ENCODE measurements around the gene SEL1L3.
A peak's percentile ranks its signal among the peaks of the same experiment; 100 is the strongest.
"Not testable (repeated sequence)": the region's sequence is repeated elsewhere in the genome, so short reads cannot be mapped to it uniquely, and the experiment has no call there.

SEL1L3 gene

GRCh38 chr4:25867781-25868294 is 5.0 kb upstream of the SEL1L3 start:
- Histone ChIP-seq H3K9me3 (peaks cover 38% of the 10 kb centered on the region), H3K9ac (no peak overlapping the region), H3K36me3 (no peaks in the 10 kb centered on the region), H3K4me1 (peaks cover 81% of the 10 kb centered on the region), H4K20me1 (no peaks in the 10 kb centered on the region), H3K4me3 (no peak overlapping the region), H3K4me2 (peak overlapping the region; percentile 67), H3K27ac (peak overlapping the region; percentile 12; the same call in 1 of the 2 replicates), H3K27me3 (peaks cover 13% of the 10 kb centered on the region; the same call in 1 of the 2 replicates)
- TF ChIP-seq Cebpa-rat (IDR thresholded peaks at IDR 0.05): no peak

- Histone ChIP-seq H3K4me2 (peak overlapping the region; percentile 67), H3K9me3 (peaks cover 26% of the 10 kb centered on the region)
These were observed 3.6 kb upstream of the SEL1L3 start for GRCh38 chr4:25866401-25866800.

GRCh38 chr4:25865586-25865985 is 2.8 kb upstream of the SEL1L3 start:
- no peak overlapping the region for H3K9ac ChIP-seq
- no peaks in the 10 kb centered on the region for H3K36me3 ChIP-seq
- peaks cover 34% of the 10 kb centered on the region; the same call in 1 of the 2 replicates for H3K27me3 ChIP-seq
- peak overlapping the region; percentile 67; the same call in 1 of the 2 replicates for H3K4me2 ChIP-seq
- no peak overlapping the region for H3K27ac ChIP-seq
- H4K20me1 ChIP-seq: no peaks in the 10 kb centered on the region
- peaks cover 19% of the 10 kb centered on the region for H3K9me3 ChIP-seq
- no peak overlapping the region for H3K4me3 ChIP-seq
- peaks cover 79% of the 10 kb centered on the region for H3K4me1 ChIP-seq
- TF ChIP-seq Cebpa-rat (IDR thresholded peaks at IDR 0.05): no peak

More at GRCh38 chr4:25866401-25866800, 3.6 kb upstream of the SEL1L3 start:
- peaks cover 79% of the 10 kb centered on the region for H3K4me1 ChIP-seq
- not testable (repeated sequence) for H3K9ac ChIP-seq, H3K4me3 ChIP-seq, H3K36me3 ChIP-seq, H4K20me1 ChIP-seq, H3K27ac ChIP-seq
- peaks cover 26% of the 10 kb centered on the region; the same call in 1 of the 2 replicates for H3K27me3 ChIP-seq

- Histone ChIP-seq H3K9ac (no peak overlapping the region), H3K27me3 (peaks cover 36% of the 10 kb centered on the region; the same call in 1 of the 2 replicates), H3K4me2 (peak overlapping the region; percentile 94), H3K4me1 (peaks cover 81% of the 10 kb centered on the region), H4K20me1 (no peaks in the 10 kb centered on the region), H3K27ac (no peak overlapping the region), H3K9me3 (peaks cover 5% of the 10 kb centered on the region; the same call in 1 of the 2 replicates), H3K36me3 (no peaks in the 10 kb centered on the region), H3K4me3 (peak overlapping the region; percentile 82)
- TF ChIP-seq Cebpa-rat (IDR thresholded peaks at IDR 0.05): no peak
These were observed 1.1 kb upstream of the SEL1L3 start for GRCh38 chr4:25863831-25864418.

- Histone ChIP-seq H3K9ac (peak overlapping the region; percentile 55; the same call in 1 of the 2 replicates), H3K4me1 (peaks cover 81% of the 10 kb centered on the region), H3K27ac (peak overlapping the region; percentile 35; the same call in 1 of the 2 replicates)
These were observed 578 bp upstream of the SEL1L3 start for GRCh38 chr4:25863347-25863784.

GRCh38 chr4:25861951-25862410 is 807 bp downstream of the SEL1L3 start:
- Histone ChIP-seq H3K27me3 (peaks cover 36% of the 10 kb centered on the region; the same call in 1 of the 2 replicates), H3K9ac (peak overlapping the region; percentile 77), H3K4me1 (peaks cover 68% of the 10 kb centered on the region), H3K27ac (peak overlapping the region; percentile 60; the same call in 1 of the 2 replicates), H3K4me2 (peak overlapping the region; percentile 86), H3K36me3 (no peaks in the 10 kb centered on the region), H3K9me3 (no peaks in the 10 kb centered on the region), H3K4me3 (peak overlapping the region; percentile 82), H4K20me1 (no peaks in the 10 kb centered on the region)
- no peak for TF ChIP-seq Cebpa-rat (IDR thresholded peaks at IDR 0.05)

More at GRCh38 chr4:25863347-25863784, 578 bp upstream of the SEL1L3 start:
- peaks cover 36% of the 10 kb centered on the region; the same call in 1 of the 2 replicates for H3K27me3 ChIP-seq
- H3K9me3 ChIP-seq: no peaks in the 10 kb centered on the region
- H4K20me1 ChIP-seq: no peaks in the 10 kb centered on the region
- peak overlapping the region; percentile 82 for H3K4me3 ChIP-seq
- no peak for TF ChIP-seq Cebpa-rat (IDR thresholded peaks at IDR 0.05)
- H3K36me3 ChIP-seq: no peaks in the 10 kb centered on the region
- peak overlapping the region; percentile 94 for H3K4me2 ChIP-seq

- Histone ChIP-seq H3K36me3 (no peaks in the 10 kb centered on the region), H3K27me3 (peaks cover 36% of the 10 kb centered on the region; the same call in 1 of the 2 replicates), H3K4me1 (peaks cover 62% of the 10 kb centered on the region), H3K9me3 (no peaks in the 10 kb centered on the region), H3K4me2 (peak overlapping the region; percentile 86), H3K4me3 (peak overlapping the region; percentile 82), H3K9ac (peak overlapping the region; percentile 77; the same call in 1 of the 2 replicates), H4K20me1 (no peaks in the 10 kb centered on the region), H3K27ac (no peak overlapping the region)
- no peak for TF ChIP-seq Cebpa-rat (IDR thresholded peaks at IDR 0.05)
These were observed 1.4 kb downstream of the SEL1L3 start for GRCh38 chr4:25861280-25861950.

- H3K9me3 ChIP-seq: no peaks in the 10 kb centered on the region
- H3K27me3 ChIP-seq: peaks cover 36% of the 10 kb centered on the region; the same call in 1 of the 2 replicates
- H4K20me1 ChIP-seq: no peaks in the 10 kb centered on the region
- no peak overlapping the region for H3K9ac ChIP-seq
- peak overlapping the region; percentile 86 for H3K4me2 ChIP-seq
- H3K27ac ChIP-seq: no peak overlapping the region
- peaks cover 55% of the 10 kb centered on the region for H3K4me1 ChIP-seq
- no peak for TF ChIP-seq Cebpa-rat (IDR thresholded peaks at IDR 0.05)
- H3K36me3 ChIP-seq: no peaks in the 10 kb centered on the region
- no peak overlapping the region for H3K4me3 ChIP-seq
These were observed 2.1 kb downstream of the SEL1L3 start for GRCh38 chr4:25860586-25861279.

- Histone ChIP-seq H3K27me3 (peaks cover 36% of the 10 kb centered on the region; the same call in 1 of the 2 replicates), H3K4me3 (no peak overlapping the region), H3K9me3 (no peaks in the 10 kb centered on the region), H3K36me3 (no peaks in the 10 kb centered on the region), H3K4me1 (peaks cover 51% of the 10 kb centered on the region), H3K9ac (no peak overlapping the region), H3K27ac (no peak overlapping the region), H4K20me1 (no peaks in the 10 kb centered on the region), H3K4me2 (peak overlapping the region; percentile 86)
- no peak for TF ChIP-seq Cebpa-rat (IDR thresholded peaks at IDR 0.05)
These were observed 3.2 kb downstream of the SEL1L3 start for GRCh38 chr4:25859429-25860148.
